HG02610 (cell line): ENCODE data around the gene FAM174B.

ENCODE experiments used
- ATAC-seq: cut with Tn5 transposase; IDR thresholded peaks from one replicate; pipeline ENCODE4 v1.9.1; 2021; ENCODE audit warnings: mild to moderate bottlenecking, moderate library complexity; ENCODE audit not compliant: unreplicated experiment

FAM174B gene

GRCh38 chr15:92665100-92665555 is 9.6 kb upstream of the FAM174B start:
- peak; percentile 24 for ATAC-seq

GRCh38 chr15:92664178-92664900 is 8.8 kb upstream of the FAM174B start:
- ATAC-seq = no peak

- ATAC-seq = peak; percentile 90
These were observed 7.8 kb upstream of the FAM174B start for GRCh38 chr15:92663250-92663951.

GRCh38 chr15:92662762-92663161 is 7.2 kb upstream of the FAM174B start:
- peak; percentile 37 for ATAC-seq

GRCh38 chr15:92661956-92662355 is 6.4 kb upstream of the FAM174B start:
- ATAC-seq = no peak

- no peak for ATAC-seq
These were observed 5.5 kb upstream of the FAM174B start for GRCh38 chr15:92661069-92661468.

- ATAC-seq = no peak
These were observed 1.9 kb upstream of the FAM174B start for GRCh38 chr15:92657486-92657885.

GRCh38 chr15:92656089-92656488 is 514 bp upstream of the FAM174B start:
- ATAC-seq = no peak

- ATAC-seq = no peak
These were observed 913 bp downstream of the FAM174B start for GRCh38 chr15:92654662-92655061.

- ATAC-seq = peak; percentile 28
These were observed 1.6 kb downstream of the FAM174B start for GRCh38 chr15:92653836-92654539.

- no peak for ATAC-seq
These were observed 2.2 kb downstream of the FAM174B start for GRCh38 chr15:92653366-92653765.

- no peak for ATAC-seq
These were observed 3.0 kb downstream of the FAM174B start for GRCh38 chr15:92652576-92652966.

GRCh38 chr15:92651877-92652575 is 3.5 kb downstream of the FAM174B start:
- ATAC-seq = no peak

GRCh38 chr15:92650966-92651365 is 4.6 kb downstream of the FAM174B start:
- ATAC-seq = no peak

GRCh38 chr15:92650256-92650655 is 5.3 kb downstream of the FAM174B start:
- no peak for ATAC-seq

- ATAC-seq = no peak
These were observed 7.2 kb downstream of the FAM174B start for GRCh38 chr15:92648190-92648875.

GRCh38 chr15:92647467-92648163 is 8.0 kb downstream of the FAM174B start:
- no peak for ATAC-seq

- no peak for ATAC-seq
These were observed 9.4 kb downstream of the FAM174B start for GRCh38 chr15:92646216-92646615.

GRCh38 chr15:92645731-92646130 is 9.8 kb downstream of the FAM174B start:
- ATAC-seq = no peak

GRCh38 chr15:92645051-92645631 is 10.4 kb downstream of the FAM174B start:
- ATAC-seq = no peak
